Measurements from ENCODE around the gene HK1.

DNA sequence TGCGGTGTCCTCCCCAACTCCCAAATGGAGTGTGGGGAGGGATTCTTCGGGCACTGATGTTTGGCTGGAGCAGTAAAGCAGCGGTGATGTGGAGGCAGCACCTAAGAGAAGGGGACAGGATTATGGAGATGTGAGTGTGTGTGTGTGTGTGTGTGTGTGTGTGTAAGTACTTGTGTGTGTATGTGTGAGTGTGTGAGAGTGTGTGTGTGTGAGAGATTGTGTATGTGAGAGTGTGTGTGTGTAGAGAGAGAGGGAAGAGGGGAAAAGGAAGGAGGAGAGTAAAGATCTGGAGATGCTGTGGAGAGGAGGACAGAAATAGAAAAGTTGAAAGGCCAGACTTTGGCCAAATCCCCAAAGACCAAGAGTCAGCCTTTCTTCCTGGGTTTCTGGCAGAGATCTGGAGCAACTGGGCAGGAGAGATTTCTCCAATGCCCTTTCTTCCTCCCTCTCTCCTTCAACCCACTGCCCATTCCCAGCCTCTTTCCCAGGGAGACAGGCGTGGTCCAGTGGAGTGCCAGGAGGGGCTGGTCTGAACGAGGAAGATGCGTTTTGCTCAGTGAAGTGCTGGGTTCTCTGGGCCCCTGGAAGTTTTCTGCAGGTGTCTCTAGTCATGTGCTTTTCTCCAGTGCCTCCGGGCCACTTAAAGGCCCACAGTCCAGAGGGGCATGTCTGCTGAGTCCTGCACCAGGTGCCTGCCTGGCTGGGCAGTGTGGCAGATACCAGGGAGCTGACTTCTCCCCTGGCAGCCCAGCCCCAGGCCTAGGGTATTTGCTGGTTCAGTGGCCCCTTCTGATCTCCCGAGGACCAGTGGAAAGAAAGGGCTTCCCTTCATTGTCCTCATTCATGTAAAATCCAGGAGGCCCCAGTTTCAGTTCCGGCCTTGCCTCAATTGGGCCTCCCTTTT is 60.5 kb downstream of the HK1 start:
- TF ChIP-seq CTCF (IDR thresholded peaks at IDR 0.05) (no peak), POLR2A (IDR thresholded peaks at IDR 0.05) (no peak)
